ENCODE results near the gene WWC1.
A peak's percentile ranks its signal among the peaks of the same experiment; 100 is the strongest.

WWC1 gene

DNA sequence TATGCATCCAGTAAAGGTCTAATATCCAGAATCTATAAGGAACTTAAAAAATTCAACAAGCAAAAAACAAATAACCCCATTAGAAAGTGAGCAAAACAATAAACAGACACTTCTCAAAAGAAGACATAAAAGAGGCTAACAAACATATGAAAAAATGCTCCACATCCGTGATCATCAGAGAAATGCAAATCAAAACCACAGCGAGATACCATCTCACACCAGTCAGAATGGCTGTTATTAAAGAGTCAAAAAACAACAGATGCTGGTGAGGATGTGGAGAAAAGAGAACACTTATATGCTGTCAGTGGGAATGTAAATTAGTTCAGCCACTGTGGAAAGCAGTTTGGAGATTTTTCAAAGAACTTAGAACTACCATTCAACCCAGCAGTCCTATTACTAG lies 86.1 kb downstream of the WWC1 start:
- H3K9ac ChIP-seq (ENCODE audit: low read length) = no peak overlapping the region
- H2BK12ac ChIP-seq (ENCODE audit: low read length) = no peak overlapping the region
- no peak overlapping the region for H3K27ac ChIP-seq (ENCODE audit: low read depth, low read length)
- no peaks in the 10 kb centered on the region for H3K36me3 ChIP-seq (ENCODE audit: control insufficient read depth in 1 of 2, insufficient read depth in 2 of 2, low read length in 2 of 2)
- no peak overlapping the region for H2BK120ac ChIP-seq (ENCODE audit: insufficient read depth, low read length, poor library complexity)
- no peaks in the 10 kb centered on the region for H3K9me3 ChIP-seq (ENCODE audit: insufficient read depth, low read depth, low read length)
- no peaks in the 10 kb centered on the region for H3K27me3 ChIP-seq (ENCODE audit: insufficient read depth, low read length)
- no peaks in the 10 kb centered on the region for H3K79me1 ChIP-seq (ENCODE audit: low read length)
- no peak overlapping the region for H4K91ac ChIP-seq (ENCODE audit: low read depth, low read length)
- no peak overlapping the region for H4K8ac ChIP-seq (ENCODE audit: low read depth, low read length)
- peaks cover 1% of the 10 kb centered on the region for H3K79me2 ChIP-seq (ENCODE audit: control insufficient read depth, insufficient read depth, low read length, poor library complexity)
- no peak overlapping the region for H2BK5ac ChIP-seq (ENCODE audit: low read depth, low read length, poor library complexity)
- H3K4ac ChIP-seq (ENCODE audit: low read depth, low read length) = no peak overlapping the region
- no peak overlapping the region for H3K4me2 ChIP-seq (ENCODE audit: low read length)
- no peak for DNase-seq
- H3K18ac ChIP-seq (ENCODE audit: low read length) = no peak overlapping the region
- H2AK5ac ChIP-seq (ENCODE audit: low read length) = no peak overlapping the region
- no peak overlapping the region for H3K4me3 ChIP-seq (ENCODE audit: low read depth, low read length)
- H4K12ac ChIP-seq (ENCODE audit: low read depth, low read length) = no peak overlapping the region
- no peak overlapping the region for H2AFZ ChIP-seq (ENCODE audit: insufficient read depth, low read length, poor library complexity)
- no CpG with 5 or more reads among the region's 2 CpGs for WGBS (ENCODE audit: extremely low coverage, insufficient coverage, insufficient read length)
- no peak overlapping the region for H3K23ac ChIP-seq (ENCODE audit: low read length)
- H3K14ac ChIP-seq (ENCODE audit: low read length) = no peak overlapping the region
- peaks cover 2 to 4% of the 10 kb centered on the region in 2 experiments for H3K4me1 ChIP-seq (ENCODE audit: control insufficient read depth in 1 of 2, insufficient read depth in 2 of 2, low read length in 2 of 2)

DNA sequence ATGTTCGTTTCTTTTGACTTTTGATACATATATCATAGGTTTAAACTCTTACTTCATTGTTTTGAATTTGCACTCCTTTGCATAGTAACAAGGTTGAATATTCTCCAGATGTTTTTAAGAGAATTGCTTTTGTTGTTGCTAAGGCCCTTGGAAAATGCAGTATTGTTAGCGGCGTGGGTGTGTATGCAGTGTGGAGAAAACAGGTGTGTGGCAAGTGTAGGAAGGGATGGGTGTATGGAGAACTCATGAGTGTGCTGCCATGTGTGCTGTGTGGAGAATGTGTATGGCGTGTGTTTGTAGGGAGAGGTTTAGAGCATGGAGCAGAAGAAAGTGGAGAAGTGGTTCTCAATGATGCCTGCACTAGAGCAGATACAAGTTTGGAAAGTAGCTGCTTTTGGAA lies 87.3 kb downstream of the WWC1 start:
- H4K91ac ChIP-seq (ENCODE audit: low read depth, low read length) = no peak overlapping the region
- no peak overlapping the region for H4K12ac ChIP-seq (ENCODE audit: low read depth, low read length)
- H3K79me1 ChIP-seq (ENCODE audit: low read length) = no peaks in the 10 kb centered on the region
- H3K79me2 ChIP-seq (ENCODE audit: control insufficient read depth, insufficient read depth, low read length, poor library complexity) = peaks cover 1% of the 10 kb centered on the region
- H2BK5ac ChIP-seq (ENCODE audit: low read depth, low read length, poor library complexity) = no peak overlapping the region
- no peak overlapping the region for H3K4me3 ChIP-seq (ENCODE audit: low read depth, low read length)
- no peak overlapping the region for H2BK120ac ChIP-seq (ENCODE audit: insufficient read depth, low read length, poor library complexity)
- H2AK5ac ChIP-seq (ENCODE audit: low read length) = no peak overlapping the region
- H3K14ac ChIP-seq (ENCODE audit: low read length) = no peak overlapping the region
- H3K36me3 ChIP-seq (ENCODE audit: control insufficient read depth in 1 of 2, insufficient read depth in 2 of 2, low read length in 2 of 2) = no peaks in the 10 kb centered on the region
- H2BK12ac ChIP-seq (ENCODE audit: low read length) = no peak overlapping the region
- no peaks in the 10 kb centered on the region for H3K9me3 ChIP-seq (ENCODE audit: insufficient read depth, low read depth, low read length)
- no peak overlapping the region for H3K9ac ChIP-seq (ENCODE audit: low read length)
- H3K4ac ChIP-seq (ENCODE audit: low read depth, low read length) = peak overlapping the region; percentile 52
- no peaks in the 10 kb centered on the region for H3K27me3 ChIP-seq (ENCODE audit: insufficient read depth, low read length)
- H3K4me1 ChIP-seq (ENCODE audit: control insufficient read depth in 1 of 2, insufficient read depth in 2 of 2, low read length in 2 of 2) = peaks cover 2 to 4% of the 10 kb centered on the region in 2 experiments
- 100% methylated on average over 1 of the region's 4 CpGs for WGBS (ENCODE audit: extremely low coverage, insufficient coverage, insufficient read length)
- no peak overlapping the region for H3K27ac ChIP-seq (ENCODE audit: low read depth, low read length)
- peak overlapping the region; percentile 88 for H3K18ac ChIP-seq (ENCODE audit: low read length)
- no peak overlapping the region for H2AFZ ChIP-seq (ENCODE audit: insufficient read depth, low read length, poor library complexity)
- peak overlapping the region; percentile 55 for H3K23ac ChIP-seq (ENCODE audit: low read length)
- H4K8ac ChIP-seq (ENCODE audit: low read depth, low read length) = no peak overlapping the region
- no peak overlapping the region for H3K4me2 ChIP-seq (ENCODE audit: low read length)
- peak in 1 of 2 donors; percentile 31 for DNase-seq

DNA sequence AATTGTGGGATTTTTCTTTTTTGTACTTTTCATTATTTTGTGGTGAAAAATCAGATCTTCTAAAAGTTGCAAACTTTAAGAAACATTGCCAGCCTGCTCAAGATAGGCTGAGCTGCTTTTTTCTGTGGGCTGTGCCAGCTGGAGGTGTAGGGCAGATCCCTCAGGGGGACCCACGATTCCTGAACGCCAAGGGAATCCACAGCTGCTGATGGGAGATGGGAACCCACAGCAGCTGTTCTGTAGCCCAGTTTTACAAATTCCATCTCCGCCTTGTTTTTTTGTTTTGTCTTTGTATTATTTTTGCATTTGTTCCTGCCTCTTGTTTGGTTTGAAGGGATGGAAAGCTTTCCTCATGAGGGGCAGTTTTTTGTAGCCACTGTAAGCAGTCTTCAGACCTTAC lies 91.0 kb downstream of the WWC1 start:
- DNase-seq = no peak
- Histone ChIP-seq H3K4me1 (ENCODE audit: control insufficient read depth in 1 of 2, insufficient read depth in 2 of 2, low read length in 2 of 2) (no peaks in the 10 kb centered on the region), H3K79me2 (ENCODE audit: control insufficient read depth, insufficient read depth, low read length, poor library complexity) (peaks cover 1% of the 10 kb centered on the region), H4K91ac (ENCODE audit: low read depth, low read length) (no peak overlapping the region), H3K9me3 (ENCODE audit: insufficient read depth, low read depth, low read length) (peaks cover 3% of the 10 kb centered on the region), H3K14ac (ENCODE audit: low read length) (no peak overlapping the region), H3K27me3 (ENCODE audit: insufficient read depth, low read length) (no peaks in the 10 kb centered on the region), H3K79me1 (ENCODE audit: low read length) (no peaks in the 10 kb centered on the region), H2BK5ac (ENCODE audit: low read depth, low read length, poor library complexity) (no peak overlapping the region), H3K27ac (ENCODE audit: low read depth, low read length) (no peak overlapping the region), H3K18ac (ENCODE audit: low read length) (no peak overlapping the region), H2BK120ac (ENCODE audit: insufficient read depth, low read length, poor library complexity) (no peak overlapping the region), H4K12ac (ENCODE audit: low read depth, low read length) (no peak overlapping the region), H3K4me2 (ENCODE audit: low read length) (no peak overlapping the region), H3K23ac (ENCODE audit: low read length) (no peak overlapping the region), H3K4me3 (ENCODE audit: low read depth, low read length) (no peak overlapping the region), H3K36me3 (ENCODE audit: control insufficient read depth in 1 of 2, insufficient read depth in 2 of 2, low read length in 2 of 2) (peaks cover 8 to 12% of the 10 kb centered on the region in 2 experiments), H2AK5ac (ENCODE audit: low read length) (no peak overlapping the region), H3K9ac (ENCODE audit: low read length) (no peak overlapping the region), H4K8ac (ENCODE audit: low read depth, low read length) (no peak overlapping the region), H2AFZ (ENCODE audit: insufficient read depth, low read length, poor library complexity) (no peak overlapping the region), H3K4ac (ENCODE audit: low read depth, low read length) (no peak overlapping the region), H2BK12ac (ENCODE audit: low read length) (no peak overlapping the region)
- no CpG with 5 or more reads among the region's 3 CpGs for WGBS (ENCODE audit: extremely low coverage, insufficient coverage, insufficient read length)

DNA sequence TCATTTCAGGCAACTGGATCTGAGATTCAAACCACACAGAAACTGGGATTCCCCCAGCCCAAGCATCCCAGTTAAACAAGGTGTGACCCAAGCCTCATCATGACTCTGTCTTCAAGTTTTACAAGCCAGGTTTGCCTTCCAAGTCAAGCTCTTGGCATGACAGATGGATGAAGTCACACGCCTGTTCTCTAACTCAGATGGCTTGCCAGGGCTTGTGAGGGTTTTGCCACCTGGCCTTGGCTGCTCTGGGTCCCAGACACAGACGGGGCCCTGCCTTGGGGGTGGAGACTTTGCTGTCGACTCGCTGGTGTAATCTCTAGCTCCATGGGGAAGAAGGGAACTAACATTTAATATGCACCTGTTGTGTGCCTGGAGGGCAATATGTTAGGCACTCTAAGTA lies 99.0 kb downstream of the WWC1 start:
- no peaks in the 10 kb centered on the region for H3K27me3 ChIP-seq (ENCODE audit: insufficient read depth, low read length)
- H3K4me2 ChIP-seq (ENCODE audit: low read length) = no peak overlapping the region
- H3K23ac ChIP-seq (ENCODE audit: low read length) = no peak overlapping the region
- no peak overlapping the region for H3K9ac ChIP-seq (ENCODE audit: low read length)
- peaks cover 16 to 18% of the 10 kb centered on the region in 2 experiments for H3K36me3 ChIP-seq (ENCODE audit: control insufficient read depth in 1 of 2, insufficient read depth in 2 of 2, low read length in 2 of 2)
- no peak for DNase-seq
- no peak overlapping the region for H3K27ac ChIP-seq (ENCODE audit: low read depth, low read length)
- H2BK5ac ChIP-seq (ENCODE audit: low read depth, low read length, poor library complexity) = no peak overlapping the region
- no peak overlapping the region for H3K18ac ChIP-seq (ENCODE audit: low read length)
- H3K14ac ChIP-seq (ENCODE audit: low read length) = no peak overlapping the region
- no peak overlapping the region for H2BK12ac ChIP-seq (ENCODE audit: low read length)
- no peaks in the 10 kb centered on the region for H3K79me1 ChIP-seq (ENCODE audit: low read length)
- no peak overlapping the region for H2AFZ ChIP-seq (ENCODE audit: insufficient read depth, low read length, poor library complexity)
- no peaks in the 10 kb centered on the region for H3K9me3 ChIP-seq (ENCODE audit: insufficient read depth, low read depth, low read length)
- H3K4me1 ChIP-seq (ENCODE audit: control insufficient read depth in 1 of 2, insufficient read depth in 2 of 2, low read length in 2 of 2) = no peaks in the 10 kb centered on the region
- no peak overlapping the region for H3K4ac ChIP-seq (ENCODE audit: low read depth, low read length)
- WGBS (ENCODE audit: extremely low coverage, insufficient coverage, insufficient read length) = no CpG with 5 or more reads among the region's 4 CpGs
- no peak overlapping the region for H4K91ac ChIP-seq (ENCODE audit: low read depth, low read length)
- no peak overlapping the region for H3K4me3 ChIP-seq (ENCODE audit: low read depth, low read length)
- H4K12ac ChIP-seq (ENCODE audit: low read depth, low read length) = no peak overlapping the region
- no peaks in the 10 kb centered on the region for H3K79me2 ChIP-seq (ENCODE audit: control insufficient read depth, insufficient read depth, low read length, poor library complexity)
- no peak overlapping the region for H4K8ac ChIP-seq (ENCODE audit: low read depth, low read length)
- H2AK5ac ChIP-seq (ENCODE audit: low read length) = no peak overlapping the region
- no peak overlapping the region for H2BK120ac ChIP-seq (ENCODE audit: insufficient read depth, low read length, poor library complexity)

Data from trophoblast cell (in vitro differentiated cells and primary cell).